Heart right ventricle (tissue), 16 donors: Measurements from ENCODE around the gene COQ5. TPM values are rescaled to one million over a fixed set of nuclear protein-coding genes. Genes with fewer than 3 reads are reported as not detected.
A peak's percentile ranks its signal among the peaks of the same experiment; 100 is the strongest.

Experiments
- ATAC-seq, 8 donors: fragments of 200-7000 bp; cut with Tn5 transposase; one replicate each; pipeline ENCODE4 v1.9.1; 2020; ENCODE audit warnings: mild to moderate bottlenecking in 8 of 8, moderate library complexity in 8 of 8, moderate number of reproducible peaks in 1 of 8
- DNase-seq, 2 donors: peaks; one replicate each; pipeline ENCODE4 v3.0.0-alpha.2; 2020
- H3K27ac ChIP-seq, 10 donors: fragments of 200-600 bp; sonication (generic) in 2 of 10; one replicate each; pipeline versions ENCODE4 v1.5.0 to v1.8.0; 2020 to 2022; ENCODE audit warnings: mild to moderate bottlenecking in 3 of 10
- H3K27me3 ChIP-seq, 7 donors: fragments of 200-600 bp; one replicate each; pipeline ENCODE4 v1.8.0; 2021 to 2022; ENCODE audit warnings: mild to moderate bottlenecking in 2 of 7
- H3K36me3 ChIP-seq, 9 donors: fragments of 200-600 bp; sonication (generic) in 1 of 9; one replicate each; pipeline versions ENCODE4 v1.5.0 to v1.8.0; 2020 to 2022; ENCODE audit warnings: mild to moderate bottlenecking in 2 of 9
- H3K4me1 ChIP-seq, 9 donors: fragments of 200-600 bp; sonication (generic) in 1 of 9; one replicate each; pipeline versions ENCODE4 v1.5.0 to v1.8.0; 2020 to 2022; ENCODE audit warnings: mild to moderate bottlenecking in 4 of 9
- H3K4me3 ChIP-seq, 10 donors: fragments of 200-600 bp; sonication (generic) in 2 of 10; one replicate each; pipeline versions ENCODE4 v1.5.0 to v1.8.0; 2020 to 2022; ENCODE audit warnings: mild to moderate bottlenecking in 7 of 10, moderate library complexity in 2 of 10
- H3K9me3 ChIP-seq, 11 donors: fragments of 200-600 bp in 10 of 11; sonication (generic) in 2 of 11; one replicate each; pipeline versions ENCODE4 v1.5.0 to v1.8.0; 2013 to 2022; ENCODE audit warnings: mild to moderate bottlenecking in 2 of 11, control low read depth in 1 of 11, moderate library complexity in 1 of 11
- CTCF ChIP-seq, 9 donors: fragments of 200-600 bp; sonication (generic) in 2 of 9; IDR thresholded peaks; one replicate each; pipeline versions ENCODE4 v1.5.0 to v1.8.0; 2021 to 2022; ENCODE audit warnings: antibody characterized with exemption in 9 of 9, mild to moderate bottlenecking in 5 of 9, moderate library complexity in 1 of 9
- WGBS, 2 donors: extraction: QIAGEN DNeasy Blood & Tissue Kit; methylation state at CpG; one replicate each; pipeline ENCODE4 v1.1.7; 2013; ENCODE audit warnings: inconsistent platforms in 1 of 2; 5-methylcytosine and 5-hydroxymethylcytosine counted together
- intact Hi-C, 10 donors: fragments of 100-400 bp; cut with DNase I; formaldehyde crosslinking; loops; one replicate each; pipeline versions ENCODE4 v1.11.1 to v1.14.2; 2022
- polyA plus RNA-seq, 2 donors: library from polyadenylated mRNA; stranded (reverse); fragments of 200-250 nt; gene quantifications; one replicate each; pipeline ENCODE4 v1.2.3, GENCODE V29; 2013
- total RNA-seq, 10 donors: library from RNA; stranded (reverse); fragmentation: NEBNext Ultra II Directional in 3 of 10; extraction: Animal tissue kit (Norgen Biotek cat#: 25700) in 3 of 10; gene quantifications; one replicate each; pipeline versions ENCODE4 v1.2.1 to v1.2.4, GENCODE V29; 2021 to 2023
- donor health status: Arrhythmogenic right ventricular cardiomyopathy.
- donor health status: ischemic (EF 13 %, LVEDD 7.1; RV severe dilation, severe dysfunction).
- donor health status: healthy with polysubstance abuse.
- donor health status: DM: no; HTN: yes; CAD: no.
- donor health status: DM: no; HTN: no; CAD: no.
- donor health status: ischemic (EF 25% LVEDD 6.9; RV normal size, moderate dysfunction).
- donor health status: ischemic (EF 25% LVEDD 5.7; RV mildly dilated, moderate dysfunction).
- donor health status: healthy.
- donor health status: DM: yes; HTN: yes; CAD: no.
- donor health status: Ischemic cardiomyopathy.
- donor health status: ischemic (EF 35%, LVEDD 5.7; RV mildly dilated, moderate dysfunction).
- donor health status: nonischemic (EF 11% LVEDD 7.7; RV severe dilation, severe dysfunction).
- donor health status: DM: yes; HTN: yes; CAD: no.
- donor health status: PGD.
- donor health status: ischemic (EF 29% LVEDD 5.4; RV normal size, mild dysfunction).
- donor health status: nonischemic (EF 23%, LVEDD 6.1; RV moderate dilation, normal function).

The COQ5 gene
- total and polyA plus RNA-seq, 12 donors: 32.0 to 64.5 (median 43.6) TPM

- H3K4me3 ChIP-seq: no peak overlapping the region
- TF ChIP-seq CTCF (IDR thresholded peaks at IDR 0.05): no peak
- peaks cover 0 to 100% (median 29%) of the 10 kb centered on the region in 9 donors for H3K36me3 ChIP-seq
- DNase-seq: no peak
- no peak for ATAC-seq
- intact Hi-C loops: no loop called here
- WGBS, 2 donors: 96% methylated on average over 8 of the region's 8 CpGs
- no peaks in the 10 kb centered on the region for H3K27me3 ChIP-seq
- no peaks in the 10 kb centered on the region for H3K4me1 ChIP-seq
- H3K27ac ChIP-seq: no peak overlapping the region
- H3K9me3 ChIP-seq: no peaks in the 10 kb centered on the region
These were observed 20.4 kb downstream of the COQ5 start for GRCh38 chr12:120508537-120508936.

- H3K9me3 ChIP-seq: no peaks in the 10 kb centered on the region
- H3K4me1 ChIP-seq: no peaks in the 10 kb centered on the region
- intact Hi-C loops: no loop called here
- H3K27me3 ChIP-seq: no peaks in the 10 kb centered on the region
- no peak overlapping the region for H3K4me3 ChIP-seq
- no peak for TF ChIP-seq CTCF (IDR thresholded peaks at IDR 0.05)
- ATAC-seq: no peak
- peaks cover 0 to 100% (median 34%) of the 10 kb centered on the region in 9 donors for H3K36me3 ChIP-seq
- H3K27ac ChIP-seq: no peak overlapping the region
- WGBS, 2 donors: 83% methylated on average over 4 of the region's 4 CpGs
- no peak for DNase-seq
These were observed 24.4 kb downstream of the COQ5 start for GRCh38 chr12:120504587-120504986.

GRCh38 chr12:120500581-120500980 lies 28.4 kb downstream of the COQ5 start:
- intact Hi-C loops: no loop called here
- WGBS, 2 donors: 77 to 81% methylated on average over 1 of the region's 1 CpG
- no peak for TF ChIP-seq CTCF (IDR thresholded peaks at IDR 0.05)
- Histone ChIP-seq H3K4me1 (peaks cover 6 to 27% (median 21%) of the 10 kb centered on the region in 9 donors), H3K36me3 (peaks cover 0 to 82% (median 35%) of the 10 kb centered on the region in 9 donors), H3K27me3 (no peaks in the 10 kb centered on the region), H3K4me3 (no peak overlapping the region), H3K27ac (no peak overlapping the region), H3K9me3 (no peaks in the 10 kb centered on the region)
- DNase-seq (no peak), ATAC-seq (no peak)

- Histone ChIP-seq H3K27me3 (no peaks in the 10 kb centered on the region), H3K9me3 (no peaks in the 10 kb centered on the region), H3K4me1 (peaks cover 6 to 36% (median 28%) of the 10 kb centered on the region in 9 donors), H3K36me3 (peaks cover 0 to 67% (median 29%) of the 10 kb centered on the region in 9 donors), H3K4me3 (peak overlapping the region in 1 of 10 donors; percentile 94), H3K27ac (peak overlapping the region in 1 of 10 donors; percentile 3)
- WGBS, 2 donors: 81 to 83% methylated on average over 3 of the region's 3 CpGs
- ATAC-seq (no peak), DNase-seq (no peak)
- no peak for TF ChIP-seq CTCF (IDR thresholded peaks at IDR 0.05)
- intact Hi-C loops: loop anchor here in 1 of 10 donors (5.0 kb wide), 2 partner anchors 38 to 213 kb away; partner anchors contain the start of gene UNC119B
These were observed 30.0 kb downstream of the COQ5 start for GRCh38 chr12:120498870-120499515.
